Kidney glomerular epithelial cell (primary cell): Measurements from ENCODE around the gene PPP2R1B.
"Not testable (repeated sequence)": the region's sequence is repeated elsewhere in the genome, so short reads cannot be mapped to it uniquely, and the experiment has no call there.

Experiments
- DNase-seq: peaks from one replicate; lab custom pipeline; 2025; lab: John Stamatoyannopoulos, UW

The PPP2R1B gene

GRCh38 chr11:111765984-111766833 is at the start of gene PPP2R1B:
Gene PPP2R1B, minus strand, starts transcription at chr11:111766389. Its CDS starts 28 bp downstream, at chr11:111766361.
- peak; percentile 82 for DNase-seq

- DNase-seq = no peak
Measured at GRCh38 chr11:111815489-111815888, 49.3 kb upstream of the PPP2R1B start.

GRCh38 chr11:111814557-111815320 is 48.5 kb upstream of the PPP2R1B start:
- DNase-seq = no peak

- no peak for DNase-seq
Measured at GRCh38 chr11:111814106-111814505, 47.9 kb upstream of the PPP2R1B start.

- DNase-seq = no peak
Measured at GRCh38 chr11:111812211-111812610, 46.0 kb upstream of the PPP2R1B start.

GRCh38 chr11:111811445-111811844 is 45.3 kb upstream of the PPP2R1B start:
- no peak for DNase-seq

- DNase-seq = no peak
Measured at GRCh38 chr11:111808834-111809233, 42.6 kb upstream of the PPP2R1B start.

GRCh38 chr11:111808063-111808588 is 41.9 kb upstream of the PPP2R1B start:
- DNase-seq = no peak

- DNase-seq = no peak
Measured at GRCh38 chr11:111807076-111807475, 40.9 kb upstream of the PPP2R1B start.

- no peak for DNase-seq
Measured at GRCh38 chr11:111801135-111801534, 34.9 kb upstream of the PPP2R1B start.

- no peak for DNase-seq
Measured at GRCh38 chr11:111798279-111798678, 32.1 kb upstream of the PPP2R1B start.

GRCh38 chr11:111797145-111797581 is 31.0 kb upstream of the PPP2R1B start:
- no peak for DNase-seq

- no peak for DNase-seq
Measured at GRCh38 chr11:111796696-111797095, 30.5 kb upstream of the PPP2R1B start.

GRCh38 chr11:111795334-111795985 is 29.3 kb upstream of the PPP2R1B start:
- no peak for DNase-seq

GRCh38 chr11:111793863-111794262 is 27.7 kb upstream of the PPP2R1B start:
- DNase-seq = peak; percentile 82

- DNase-seq = no peak
Measured at GRCh38 chr11:111792955-111793500, 26.8 kb upstream of the PPP2R1B start.

- no peak for DNase-seq
Measured at GRCh38 chr11:111792314-111792713, 26.1 kb upstream of the PPP2R1B start.

GRCh38 chr11:111788464-111788863 is 22.3 kb upstream of the PPP2R1B start:
- no peak for DNase-seq

GRCh38 chr11:111788051-111788450 is 21.9 kb upstream of the PPP2R1B start:
- DNase-seq = no peak

GRCh38 chr11:111785886-111786412 is 19.8 kb upstream of the PPP2R1B start:
- DNase-seq = no peak

GRCh38 chr11:111785076-111785475 is 18.9 kb upstream of the PPP2R1B start:
- no peak for DNase-seq

GRCh38 chr11:111784311-111784710 is 18.1 kb upstream of the PPP2R1B start:
- DNase-seq = not testable (repeated sequence)
